Spleen (tissue), 7 donors: ENCODE data around the gene DCAKD.

Experiments
- CTCF ChIP-seq, 11 experiments: fragments of 200-600 bp in 7 of 11; fragments of 450-650 bp in 4 of 11; sonication (generic) in 4 of 11; IDR thresholded peaks in 8 of 11; conservative IDR thresholded peaks in 3 of 11; 1 replicate in 7 of 11; 2 replicates in 4 of 11; pipeline versions ENCODE4 v1.4.0 to v1.8.0; 2016 to 2021; ENCODE audit warnings: antibody characterized with exemption in 11 of 11, inconsistent platforms in 4 of 11, mild to moderate bottlenecking in 1 of 11
- POLR2AphosphoS5 ChIP-seq, 3 donors: sonication (generic); formaldehyde crosslinking; IDR thresholded peaks; one replicate each; pipeline ENCODE4 v1.5.1; 2017; ENCODE audit warnings: antibody characterized with exemption in 3 of 3
- donor health status: DM: no; HTN: no; CAD: no; lungs with moderate emphysema.
- donor health status: DM: no; HTN: no; CAD: no.
- donor health status: DM: no; HTN: no; CAD: no.

GRCh38 chr17:45081047-45081703 is 29.7 kb upstream of the DCAKD start:
- TF ChIP-seq CTCF (IDR thresholded peaks at IDR 0.05 in 8 of 11, conservative IDR thresholded peaks at IDR 0.05 in 3 of 11) (no peak), POLR2AphosphoS5 (IDR thresholded peaks at IDR 0.05) (no peak)
